Brain microvascular endothelial cell (primary cell): ENCODE results near the gene TRIM2.

Experiments
- DNase-seq: peaks from one replicate; pipeline ENCODE4 v3.0.0-alpha.2; 2020
- H3K27ac ChIP-seq: fragments of 250-450 bp; sonication (Bioruptor Pico); 2 replicates; pipeline ENCODE4 v1.5.1; 2020; ENCODE audit warnings: mild to moderate bottlenecking, moderate library complexity
- H3K27me3 ChIP-seq: fragments of 250-450 bp; sonication (Bioruptor Pico); replicated peaks from 2 replicates; pipeline ENCODE4 v1.5.1; 2020; ENCODE audit warnings: mild to moderate bottlenecking
- H3K36me3 ChIP-seq: fragments of 250-450 bp; sonication (Bioruptor Pico); replicated peaks from 2 replicates; pipeline ENCODE4 v1.5.1; 2020; ENCODE audit warnings: mild to moderate bottlenecking
- H3K4me3 ChIP-seq: 2 replicates; pipeline ENCODE4 v1.5.1; 2011; ENCODE audit warnings: low read depth, mild to moderate bottlenecking, control low read depth, low read length, moderate library complexity
- in situ Hi-C: cut with HindIII; loops from 2 replicates; pipeline ENCODE4 v1.10.0; 2017; ENCODE audit warnings: low sequenced_read_pairs, low pct_ligation_motif_present
- TF ChIP-seq, protein P1 (sequence below): IDR thresholded peaks from 2 replicates; pipeline ENCODE4 v1.5.1; 2011; ENCODE audit warnings: low read depth, mild to moderate bottlenecking, moderate library complexity, low read length, control low read depth, inconsistent platforms; ENCODE audit errors: missing control alignments

TRIM2 gene

GRCh38 chr4:153324046-153324445, 119.8 kb downstream of the TRIM2 start:
- in situ Hi-C loops = no loop called here
- no peak for DNase-seq
- Histone ChIP-seq H3K36me3 (no peaks in the 10 kb centered on the region), H3K27me3 (no peaks in the 10 kb centered on the region), H3K4me3 (no peak overlapping the region), H3K27ac (no peak overlapping the region)
- TF ChIP-seq, protein P1, sequence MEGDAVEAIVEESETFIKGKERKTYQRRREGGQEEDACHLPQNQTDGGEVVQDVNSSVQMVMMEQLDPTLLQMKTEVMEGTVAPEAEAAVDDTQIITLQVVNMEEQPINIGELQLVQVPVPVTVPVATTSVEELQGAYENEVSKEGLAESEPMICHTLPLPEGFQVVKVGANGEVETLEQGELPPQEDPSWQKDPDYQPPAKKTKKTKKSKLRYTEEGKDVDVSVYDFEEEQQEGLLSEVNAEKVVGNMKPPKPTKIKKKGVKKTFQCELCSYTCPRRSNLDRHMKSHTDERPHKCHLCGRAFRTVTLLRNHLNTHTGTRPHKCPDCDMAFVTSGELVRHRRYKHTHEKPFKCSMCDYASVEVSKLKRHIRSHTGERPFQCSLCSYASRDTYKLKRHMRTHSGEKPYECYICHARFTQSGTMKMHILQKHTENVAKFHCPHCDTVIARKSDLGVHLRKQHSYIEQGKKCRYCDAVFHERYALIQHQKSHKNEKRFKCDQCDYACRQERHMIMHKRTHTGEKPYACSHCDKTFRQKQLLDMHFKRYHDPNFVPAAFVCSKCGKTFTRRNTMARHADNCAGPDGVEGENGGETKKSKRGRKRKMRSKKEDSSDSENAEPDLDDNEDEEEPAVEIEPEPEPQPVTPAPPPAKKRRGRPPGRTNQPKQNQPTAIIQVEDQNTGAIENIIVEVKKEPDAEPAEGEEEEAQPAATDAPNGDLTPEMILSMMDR = no peak

GRCh38 chr4:153325558-153325957, 121.3 kb downstream of the TRIM2 start:
- no peak for DNase-seq
- TF ChIP-seq, protein P1 = no peak
- no peak overlapping the region for H3K27ac ChIP-seq
- no peaks in the 10 kb centered on the region for H3K36me3 ChIP-seq
- in situ Hi-C loops = no loop called here
- H3K27me3 ChIP-seq = no peaks in the 10 kb centered on the region
- H3K4me3 ChIP-seq = no peak overlapping the region

GRCh38 chr4:153326513-153326912, 122.3 kb downstream of the TRIM2 start:
- Histone ChIP-seq H3K27me3 (no peaks in the 10 kb centered on the region), H3K27ac (no peak overlapping the region), H3K4me3 (no peak overlapping the region), H3K36me3 (no peaks in the 10 kb centered on the region)
- in situ Hi-C loops = no loop called here
- DNase-seq = peak; percentile 29
- TF ChIP-seq, protein P1 = no peak

- H3K27me3 ChIP-seq = no peaks in the 10 kb centered on the region
- in situ Hi-C loops = no loop called here
- H3K27ac ChIP-seq = no peak overlapping the region
- no peak overlapping the region for H3K4me3 ChIP-seq
- no peak for DNase-seq
- H3K36me3 ChIP-seq = no peaks in the 10 kb centered on the region
- TF ChIP-seq, protein P1 = no peak
These were observed 123.0 kb downstream of the TRIM2 start for GRCh38 chr4:153327247-153327646.

GRCh38 chr4:153332936-153333335, 128.7 kb downstream of the TRIM2 start:
- DNase-seq = no peak

DNA sequence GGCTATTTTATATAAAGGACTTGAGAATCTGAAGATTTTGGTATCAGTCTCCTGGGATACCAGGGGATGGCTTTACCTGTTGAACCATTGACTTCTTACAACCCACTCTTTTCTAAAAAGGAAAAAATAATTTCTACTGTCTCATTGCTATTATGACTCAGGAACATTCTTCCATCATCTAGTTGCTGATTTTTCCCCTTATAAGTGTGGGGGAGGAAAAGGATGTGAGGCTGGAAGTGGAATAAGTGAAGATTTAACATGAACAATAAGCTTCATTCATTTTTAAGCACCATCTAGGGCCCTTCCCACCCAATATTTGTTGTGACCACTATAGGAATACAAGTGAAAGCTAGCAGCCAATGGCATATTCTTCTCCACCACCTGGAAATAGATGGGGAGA, 129.6 kb downstream of the TRIM2 start:
- Histone ChIP-seq H3K27me3 (no peaks in the 10 kb centered on the region), H3K4me3 (no peak overlapping the region), H3K27ac (no peak overlapping the region), H3K36me3 (no peaks in the 10 kb centered on the region)
- in situ Hi-C loops = no loop called here
- DNase-seq = no peak
- TF ChIP-seq, protein P1 = no peak

More at GRCh38 chr4:153332936-153333335, 128.7 kb downstream of the TRIM2 start:
- Histone ChIP-seq H3K27me3 (no peaks in the 10 kb centered on the region), H3K36me3 (no peaks in the 10 kb centered on the region), H3K4me3 (no peak overlapping the region), H3K27ac (no peak overlapping the region)
- in situ Hi-C loops = no loop called here
- TF ChIP-seq, protein P1 = no peak
